Keratinocyte (primary cell): Measurements from ENCODE around the gene SEPTIN1. TPM values are rescaled to one million over a fixed set of nuclear protein-coding genes. Genes with fewer than 3 reads are reported as not detected.

Experiments used
- DNase-seq: peaks from one replicate; pipeline ENCODE4 v3.0.0-alpha.2; 2011; ENCODE audit warnings: low read depth, missing footprints, low spot score
- FAIRE-seq: peaks from 2 replicates; lab custom pipeline; 2011; peaks lifted over from hg19 to GRCh38; lab: Jason Lieb, UNC
- H2AFZ ChIP-seq: 2 replicates; pipeline ENCODE4 v1.6.0; 2012; ENCODE audit warnings: low read length, control low read depth, inconsistent platforms; ENCODE audit not compliant: control insufficient read depth
- H3K27ac ChIP-seq: 2 replicates; pipeline ENCODE4 v1.5.1; 2011; ENCODE audit warnings: low read length; ENCODE audit not compliant: control insufficient read depth, insufficient read depth
- H3K27me3 ChIP-seq: 3 replicates; pipeline ENCODE4 v1.6.0; 2011; ENCODE audit warnings: low read length; ENCODE audit not compliant: control insufficient read depth, insufficient read depth; ENCODE audit errors: extremely low read depth
- H3K36me3 ChIP-seq, 2 experiments: 2 replicates in 1 of 2; 3 replicates in 1 of 2; pipeline ENCODE4 v1.5.1; 2011; ENCODE audit warnings: low read length in 2 of 2, mild to moderate bottlenecking in 1 of 2; ENCODE audit not compliant: control insufficient read depth in 2 of 2, insufficient read depth in 2 of 2; ENCODE audit errors: extremely low read depth in 1 of 2
- H3K4me1 ChIP-seq: 3 replicates; pipeline ENCODE4 v1.5.1; 2011; ENCODE audit warnings: low read length; ENCODE audit not compliant: control insufficient read depth, insufficient read depth; ENCODE audit errors: extremely low read depth
- H3K4me2 ChIP-seq: 3 replicates; pipeline ENCODE4 v1.6.0; 2011; ENCODE audit warnings: low read depth, low read length; ENCODE audit not compliant: control insufficient read depth, insufficient read depth; ENCODE audit errors: extremely low read depth
- H3K4me3 ChIP-seq, 3 experiments: fragments of 200-600 bp in 1 of 3; sonication (generic) in 1 of 3; 2 replicates in 2 of 3; 3 replicates in 1 of 3; pipeline ENCODE4 v1.5.1; 2011 to 2016; ENCODE audit warnings: low read length in 3 of 3, mild to moderate bottlenecking in 3 of 3, control low read depth in 2 of 3, inconsistent platforms in 1 of 3, low read depth in 1 of 3, mixed read lengths in 1 of 3, mixed run types in 1 of 3, moderate library complexity in 1 of 3; ENCODE audit not compliant: control insufficient read depth in 2 of 3, insufficient read depth in 2 of 3; ENCODE audit errors: extremely low read depth in 1 of 3
- H3K79me2 ChIP-seq: 2 replicates; pipeline ENCODE4 v1.6.0; 2012; ENCODE audit warnings: low read length; ENCODE audit not compliant: control insufficient read depth, insufficient read depth
- H3K9ac ChIP-seq: 3 replicates; pipeline ENCODE4 v1.6.0; 2011; ENCODE audit warnings: low read length; ENCODE audit not compliant: control insufficient read depth, insufficient read depth; ENCODE audit errors: extremely low read depth
- H3K9me1 ChIP-seq: 3 replicates; pipeline ENCODE4 v1.6.0; 2011; ENCODE audit warnings: low read length; ENCODE audit not compliant: control insufficient read depth, insufficient read depth; ENCODE audit errors: extremely low read depth
- H3K9me3 ChIP-seq: 2 replicates; pipeline ENCODE4 v1.5.1; 2012; ENCODE audit warnings: low read depth, low read length; ENCODE audit not compliant: control insufficient read depth
- H4K20me1 ChIP-seq: 3 replicates; pipeline ENCODE4 v1.6.0; 2011; ENCODE audit warnings: low read length; ENCODE audit not compliant: control insufficient read depth, insufficient read depth; ENCODE audit errors: extremely low read depth
- CTCF ChIP-seq, 3 experiments: IDR thresholded peaks in 1 of 3; conservative IDR thresholded peaks in 1 of 3; optimal IDR thresholded peaks in 1 of 3; 2 replicates in 2 of 3; 3 replicates in 1 of 3; pipeline versions ENCODE3 to v1.5.1; 2011; ENCODE audit warnings: low read length in 3 of 3, mild to moderate bottlenecking in 3 of 3, moderate library complexity in 2 of 3, control low read depth in 1 of 3, inconsistent platforms in 1 of 3; ENCODE audit not compliant: insufficient read depth in 2 of 3; ENCODE audit errors: extremely low read depth in 1 of 3
- EZH2 ChIP-seq: IDR thresholded peaks from one replicate; pipeline ENCODE4 v1.6.1; 2012; ENCODE audit warnings: inconsistent platforms, mild to moderate bottlenecking, low read length, moderate library complexity
- dilution Hi-C: fragments of 300-500 bp; cut with MboI; formaldehyde crosslinking; loops from one replicate; pipeline ENCODE4 v1.7.0; 2020; ENCODE audit warnings: low sequenced_read_pairs; ENCODE audit not compliant: extremely low pct_ligation_motif_present
- polyA plus RNA-seq, 5 experiments: library from polyadenylated mRNA; depleted of rRNA in 3 of 5; stranded (reverse) in 3 of 5; stranded (forward) in 1 of 5; unstranded in 1 of 5; fragments of >200 nt; gene quantifications; 1 replicate in 1 of 5; 2 replicates in 3 of 5; 3 replicates in 1 of 5; pipeline versions ENCODE4 v1.2.1 to v1.2.3, GENCODE V29; 2011 to 2012; ENCODE audit warnings: missing spikeins in 2 of 5, low read depth in 1 of 5, low replicate concordance in 1 of 5

SEPTIN1 gene
- polyA plus RNA-seq, 1 donor (not counting 4 experiments of a cell fraction or from before 2014, with no cell fraction given): not detected

GRCh38 chr16:30398661-30399434 is 16.5 kb upstream of the SEPTIN1 start:
- peaks cover 4% of the 10 kb centered on the region for H3K79me2 ChIP-seq
- H3K4me3 ChIP-seq: no peak overlapping the region
- H3K27me3 ChIP-seq: no peaks in the 10 kb centered on the region
- peaks cover 12% of the 10 kb centered on the region for H3K4me1 ChIP-seq
- no peak for TF ChIP-seq EZH2
- TF ChIP-seq CTCF (optimal IDR thresholded peaks at IDR 0.05 in 1 of 3, IDR thresholded peaks at IDR 0.05 in 1 of 3, conservative IDR thresholded peaks at IDR 0.05 in 1 of 3; ENCODE audit: extremely low read depth in 1 of 3, insufficient read depth in 2 of 3, low read length in 3 of 3): no peak
- H3K9ac ChIP-seq: no peak overlapping the region
- H3K4me2 ChIP-seq: no peak overlapping the region
- no peaks in the 10 kb centered on the region for H4K20me1 ChIP-seq
- peaks cover 0 to 3% of the 10 kb centered on the region in 2 experiments for H3K36me3 ChIP-seq
- dilution Hi-C loops: no loop called here
- DNase-seq (no peak), FAIRE-seq (no peak)
- no peak overlapping the region for H2AFZ ChIP-seq
- H3K27ac ChIP-seq: no peak overlapping the region
- H3K9me3 ChIP-seq: no peaks in the 10 kb centered on the region
- no peaks in the 10 kb centered on the region for H3K9me1 ChIP-seq

- dilution Hi-C loops: no loop called here
- FAIRE-seq: no peak
Measured at GRCh38 chr16:30397776-30398660, 15.7 kb upstream of the SEPTIN1 start.

More at GRCh38 chr16:30397776-30398660, 15.7 kb upstream of the SEPTIN1 start:
- Histone ChIP-seq H3K79me2 (peaks cover 4% of the 10 kb centered on the region), H2AFZ (no peak overlapping the region), H3K9me1 (no peaks in the 10 kb centered on the region), H3K27me3 (no peaks in the 10 kb centered on the region), H3K27ac (no peak overlapping the region), H4K20me1 (no peaks in the 10 kb centered on the region), H3K9me3 (no peaks in the 10 kb centered on the region), H3K9ac (no peak overlapping the region), H3K36me3 (peaks cover 0 to 3% of the 10 kb centered on the region in 2 experiments), H3K4me2 (no peak overlapping the region), H3K4me1 (peaks cover 12% of the 10 kb centered on the region), H3K4me3 (no peak overlapping the region)
- no peak for TF ChIP-seq EZH2
- no peak for TF ChIP-seq CTCF (optimal IDR thresholded peaks at IDR 0.05 in 1 of 3, IDR thresholded peaks at IDR 0.05 in 1 of 3, conservative IDR thresholded peaks at IDR 0.05 in 1 of 3; ENCODE audit: extremely low read depth in 1 of 3, insufficient read depth in 2 of 3, low read length in 3 of 3)
- no peak for DNase-seq
